Melanocyte of skin (primary cell): ENCODE data around the gene CCDC43. TPM values are rescaled to one million over a fixed set of nuclear protein-coding genes. Genes with fewer than 3 reads are reported as not detected.

Source experiments
- small RNA-seq, 2 donors: library from RNA; depleted of rRNA; stranded (forward); fragments of <200 nt; gene quantifications; one replicate each; pipeline ENCODE3, GENCODE V24; 2012
- total RNA-seq, 2 donors: library from RNA; depleted of rRNA; stranded (reverse); fragments of >200 nt; gene quantifications; 2 replicates each; pipeline ENCODE4 v1.2.3, GENCODE V29; 2012

Gene CCDC43, protein sequence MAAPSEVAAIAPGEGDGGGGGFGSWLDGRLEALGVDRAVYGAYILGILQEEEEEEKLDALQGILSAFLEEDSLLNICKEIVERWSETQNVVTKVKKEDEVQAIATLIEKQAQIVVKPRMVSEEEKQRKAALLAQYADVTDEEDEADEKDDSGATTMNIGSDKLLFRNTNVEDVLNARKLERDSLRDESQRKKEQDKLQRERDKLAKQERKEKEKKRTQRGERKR
- total RNA-seq, result 10 to 100 TPM; 51.6 to 78.3 TPM

DNA sequence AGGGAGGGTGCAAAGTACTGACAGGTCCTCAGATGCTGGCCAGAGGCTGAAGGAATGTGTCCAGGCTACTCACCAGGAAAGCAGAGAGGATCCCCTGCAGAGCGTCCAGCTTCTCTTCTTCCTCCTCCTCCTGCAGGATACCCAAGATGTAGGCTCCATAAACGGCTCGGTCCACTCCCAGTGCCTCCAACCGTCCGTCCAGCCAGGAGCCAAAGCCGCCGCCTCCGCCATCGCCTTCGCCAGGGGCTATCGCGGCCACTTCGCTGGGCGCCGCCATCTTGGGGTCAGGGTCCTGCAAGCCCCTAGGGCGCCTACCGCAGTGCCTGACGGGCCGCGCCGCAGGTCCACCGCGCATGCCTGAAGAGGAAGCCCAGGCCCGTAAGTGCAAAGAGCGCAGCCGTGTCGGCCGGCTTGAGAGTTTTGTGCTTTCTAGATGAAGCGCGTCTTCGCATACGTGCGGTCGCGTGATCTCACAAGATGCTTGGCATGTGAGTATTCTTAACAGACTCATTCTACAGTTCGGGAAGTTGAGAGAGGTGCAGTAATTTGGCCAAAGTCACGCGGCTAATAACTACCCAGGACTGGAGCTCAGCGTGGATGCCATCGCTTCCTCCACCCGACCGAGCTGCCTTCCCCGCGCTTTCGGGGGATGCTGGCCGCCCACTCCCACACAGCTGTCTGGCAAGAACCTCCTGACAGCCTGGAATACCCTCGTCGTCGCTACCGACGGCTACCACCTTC lies at the start of gene CCDC43:
Gene CCDC43 (minus strand): TSS at position 300 of the 741 bp plus-strand sequence. CDS start 23 bp downstream, at position 277.

DNA sequence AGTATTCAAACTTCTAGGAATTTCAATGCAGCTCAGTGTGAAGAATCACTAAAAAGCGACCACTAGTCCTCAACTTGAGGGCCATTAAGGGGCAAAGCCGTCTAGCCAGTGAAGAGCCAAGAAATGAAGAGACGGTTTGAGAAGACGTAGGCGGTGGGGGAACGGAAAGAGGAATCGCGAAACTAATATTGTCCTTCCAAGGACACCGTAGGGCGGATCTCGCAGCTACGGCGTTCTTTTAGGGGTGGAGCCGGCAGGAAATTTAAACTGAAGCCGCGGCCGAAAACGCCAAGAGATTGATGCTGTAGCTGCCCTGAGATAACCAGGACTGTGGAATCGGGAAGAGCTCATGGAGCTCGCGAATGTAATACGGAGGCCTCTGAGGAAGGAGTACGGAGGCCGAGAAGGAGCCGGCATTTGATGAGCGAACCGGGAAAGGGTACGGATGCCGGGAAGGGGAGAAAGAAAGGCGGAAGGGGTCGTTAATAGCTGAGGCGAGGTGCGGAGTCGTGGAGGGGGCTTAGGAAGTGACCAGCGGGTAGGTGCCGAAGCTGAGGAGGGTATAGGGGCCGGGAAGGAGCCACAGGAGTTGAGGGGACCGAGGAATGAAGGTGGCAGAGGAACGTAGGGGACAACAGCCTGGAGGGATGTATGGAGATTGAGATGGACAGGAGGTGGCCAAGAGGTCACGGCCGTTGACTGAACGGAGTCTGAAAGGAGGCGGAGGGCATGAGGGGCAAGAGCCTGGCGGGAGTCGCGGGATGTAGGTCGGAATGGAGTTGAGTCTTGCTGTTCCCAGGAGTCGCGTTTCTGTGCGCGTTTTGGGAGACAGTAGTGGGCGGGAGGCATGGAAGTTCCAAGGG lies 19.1 kb upstream of the CCDC43 start, which contains the start of gene DBF4B:
Gene DBF4B (plus strand): TSS at position 265 of the 863 bp plus-strand sequence. CDS start 156 bp downstream, at position 421.

DNA sequence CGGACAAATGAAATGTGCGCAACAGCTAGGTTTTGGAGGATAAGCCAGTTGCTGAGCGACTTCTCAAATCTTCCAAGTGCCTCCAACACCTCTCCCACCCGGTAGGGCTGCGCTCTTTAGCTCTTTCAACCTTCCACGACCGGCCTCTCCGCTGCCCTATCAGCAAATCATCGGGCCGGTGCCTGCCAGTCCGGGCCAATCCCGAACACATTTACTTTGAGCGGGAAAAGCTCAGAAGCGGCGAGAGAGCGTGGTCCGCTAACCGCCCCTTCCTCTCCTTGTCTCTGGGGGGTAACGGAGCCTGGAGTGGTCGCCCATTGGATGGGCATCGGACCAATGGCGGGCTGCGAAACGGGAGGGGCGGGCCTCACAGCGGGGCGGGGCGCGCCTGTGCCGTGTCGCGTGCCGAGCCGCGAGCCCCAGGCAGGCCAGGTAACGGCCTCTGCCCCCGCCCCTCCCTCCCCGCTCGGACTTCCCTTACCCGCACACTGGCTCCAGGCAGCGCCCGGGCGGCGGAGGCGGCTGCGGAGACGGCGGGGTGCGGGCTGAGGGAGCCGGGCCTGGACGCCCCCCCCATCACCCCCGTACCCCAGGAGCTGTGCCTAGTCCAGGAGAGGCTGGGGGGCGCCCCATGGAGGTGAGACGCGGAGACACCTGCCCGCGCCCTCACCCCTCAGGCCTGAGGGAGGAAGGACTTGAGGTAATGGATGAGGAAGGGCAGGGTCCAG lies 33.4 kb downstream of the CCDC43 start, which contains the start of gene MEIOC:
Gene MEIOC (plus strand): TSS at position 486 of the 728 bp plus-strand sequence. CDS start 146 bp downstream, at position 632.

Small RNA genes within 50 kb of the gene (small RNA-seq; reads per million reads assigned to genes)
- gene RN7SL819P (0 reads per million in 2 donors), gene SMCO4P1 (0 reads per million in 2 donors)

Other genes with a start within 250 kb of the CCDC43 start
- gene GPATCH8, start 186.4 kb downstream of the CCDC43 start, total RNA-seq, result 10 to 100 TPM; 22.0 to 24.0 TPM
- gene FZD2, start 132.3 kb downstream of the CCDC43 start, total RNA-seq, result 1 to 10 TPM; 2.8 to 3.3 TPM
- gene MEIOC, start 33.3 kb downstream of the CCDC43 start, total RNA-seq, result under 1 TPM; 0.33 to 0.34 TPM
- 10 to 100 TPM in 1 of 2 donors, 1 to 10 TPM in 1; 8.9 to 17.0 TPM for gene DBF4B, start 18.9 kb upstream of the CCDC43 start, total RNA-seq
- gene ADAM11, start 69.2 kb upstream of the CCDC43 start, total RNA-seq, result 1 to 10 TPM in 1 of 2 donors, under 1 TPM in 1; 1.00 to 2.1 TPM
- gene GJC1, start 140.5 kb upstream of the CCDC43 start, total RNA-seq, result 10 to 100 TPM; 10.3 to 24.3 TPM
- gene HIGD1B, start 158.1 kb upstream of the CCDC43 start, total RNA-seq, result not detected
- gene EFTUD2, start 209.7 kb upstream of the CCDC43 start, total RNA-seq, result 100 to 1,000 TPM in 1 of 2 donors, 10 to 100 TPM in 1; 93.9 to 131 TPM
- gene GFAP, start 225.7 kb upstream of the CCDC43 start, total RNA-seq, result not detected